IMR-90 (cell line): ENCODE results near the gene SBF1. TPM values are rescaled to one million over a fixed set of nuclear protein-coding genes. Genes with fewer than 3 reads are reported as not detected.

Source experiments
- ATAC-seq: fragments of 200-7000 bp; cut with Tn5 transposase; 2 replicates; pipeline ENCODE4 v1.9.1; 2020; ENCODE audit warnings: low read depth, mild to moderate bottlenecking, moderate library complexity
- BruUV-seq: library from RNA; stranded (reverse); fragments of 400-500 nt; replicated peaks from 2 replicates; lab custom pipeline; 2021; lab: Mats Ljungman, UMichigan
- CTCF ChIA-PET: fragments of 300-600 bp; formaldehyde crosslinking; extraction: SDS; loops from one replicate; lab custom pipeline; 2021; ENCODE audit warnings: antibody characterized with exemption; lab: Yijun Ruan, JAX
- POLR2A ChIA-PET: fragments of 300-600 bp; sonication (Branson Sonifier 250); formaldehyde crosslinking; loops from one replicate; lab custom pipeline; 2022; ENCODE audit warnings: antibody characterized with exemption; ENCODE audit not compliant: unreplicated experiment; lab: Charles Lee
- DNase-seq: peaks from one replicate; pipeline ENCODE4 v3.0.0; 2013
- H2AFZ ChIP-seq: replicated peaks from 2 replicates; pipeline ENCODE3; 2013; ENCODE audit warnings: low read length, mild to moderate bottlenecking; ENCODE audit not compliant: poor library complexity
- H2AK5ac ChIP-seq: 2 replicates; pipeline ENCODE4 v1.6.1; 2013; ENCODE audit warnings: low read depth, low read length, inconsistent platforms
- H2AK9ac ChIP-seq: replicated peaks from 2 replicates; pipeline ENCODE3; 2013; ENCODE audit warnings: mild to moderate bottlenecking, low read depth, low read length, moderate library complexity; ENCODE audit not compliant: poor library complexity
- H2BK120ac ChIP-seq: 2 replicates; pipeline ENCODE4 v1.6.1; 2013; ENCODE audit warnings: low read depth, low read length, inconsistent platforms
- H2BK15ac ChIP-seq: 3 replicates; pipeline ENCODE4 v1.6.1; 2013; ENCODE audit warnings: low read depth, low read length, inconsistent platforms
- H2BK20ac ChIP-seq: 2 replicates; pipeline ENCODE4 v1.6.1; 2013; ENCODE audit warnings: low read depth, mild to moderate bottlenecking, inconsistent platforms, low read length, moderate library complexity
- H2BK5ac ChIP-seq: 2 replicates; pipeline ENCODE4 v1.6.1; 2013; ENCODE audit warnings: mild to moderate bottlenecking, low read depth, low read length, inconsistent platforms; ENCODE audit not compliant: poor library complexity, severe bottlenecking
- H3K14ac ChIP-seq: replicated peaks from 2 replicates; pipeline ENCODE4 v1.6.1; 2013; ENCODE audit warnings: low read depth, low read length, inconsistent platforms
- H3K18ac ChIP-seq: 2 replicates; pipeline ENCODE4 v1.6.1; 2013; ENCODE audit warnings: low read depth, low read length, control low read depth
- H3K23ac ChIP-seq: 2 replicates; pipeline ENCODE4 v1.6.1; 2013; ENCODE audit warnings: low read depth, low read length, inconsistent platforms
- H3K27ac ChIP-seq: 2 replicates; pipeline ENCODE4 v1.5.1; 2013; ENCODE audit warnings: mild to moderate bottlenecking, control low read depth, low read length; ENCODE audit not compliant: insufficient read depth
- H3K27me3 ChIP-seq: 2 replicates; pipeline ENCODE4 v1.6.1; 2013; ENCODE audit warnings: low read length; ENCODE audit not compliant: control insufficient read depth, insufficient read depth
- H3K36me3 ChIP-seq: 2 replicates; pipeline ENCODE4 v1.6.1; 2013; ENCODE audit warnings: low read length, mixed read lengths; ENCODE audit not compliant: control insufficient read depth, insufficient read depth
- H3K4ac ChIP-seq: 2 replicates; pipeline ENCODE4 v1.6.1; 2013; ENCODE audit warnings: low read depth, low read length, inconsistent platforms
- H3K4me1 ChIP-seq: 2 replicates; pipeline ENCODE4 v1.6.1; 2013; ENCODE audit warnings: low read length, mixed read lengths; ENCODE audit not compliant: control insufficient read depth, insufficient read depth
- H3K4me2 ChIP-seq: 2 replicates; pipeline ENCODE4 v1.6.1; 2013; ENCODE audit warnings: low read depth, mild to moderate bottlenecking, control low read depth, low read length, moderate library complexity
- H3K4me3 ChIP-seq: 2 replicates; pipeline ENCODE4 v1.5.1; 2013; ENCODE audit warnings: low read depth, mild to moderate bottlenecking, control low read depth, low read length, moderate library complexity; ENCODE audit not compliant: insufficient read depth
- H3K56ac ChIP-seq: 2 replicates; pipeline ENCODE4 v1.6.1; 2013; ENCODE audit warnings: low read length, inconsistent platforms; ENCODE audit not compliant: insufficient read depth; ENCODE audit errors: extremely low read depth
- H3K79me1 ChIP-seq, 2 experiments: 2 replicates each; pipeline ENCODE4 v1.6.1; 2013; ENCODE audit warnings: low read length in 2 of 2, inconsistent platforms in 1 of 2, low read depth in 1 of 2
- H3K9ac ChIP-seq: 2 replicates; pipeline ENCODE4 v1.6.1; 2013; ENCODE audit warnings: low read depth, low read length, control low read depth
- H3K9me1 ChIP-seq: 2 replicates; pipeline ENCODE4 v1.6.1; 2013; ENCODE audit warnings: low read length, inconsistent platforms; ENCODE audit not compliant: insufficient read depth
- H3K9me3 ChIP-seq: 2 replicates; pipeline ENCODE4 v1.6.1; 2013; ENCODE audit warnings: low read length; ENCODE audit not compliant: control insufficient read depth, insufficient read depth
- H4K20me1 ChIP-seq: 2 replicates; pipeline ENCODE4 v1.6.1; 2013; ENCODE audit warnings: low read length, inconsistent platforms; ENCODE audit not compliant: insufficient read depth
- H4K5ac ChIP-seq: 2 replicates; pipeline ENCODE4 v1.6.1; 2013; ENCODE audit warnings: mild to moderate bottlenecking, low read depth, low read length, control low read depth
- H4K8ac ChIP-seq, 2 experiments: 2 replicates each; pipeline ENCODE4 v1.6.1; 2013; ENCODE audit warnings: low read depth in 2 of 2, low read length in 2 of 2, control low read depth in 1 of 2, inconsistent platforms in 1 of 2
- H4K91ac ChIP-seq: 2 replicates; pipeline ENCODE4 v1.6.1; 2013; ENCODE audit warnings: low read depth, low read length, inconsistent platforms; ENCODE audit not compliant: insufficient read depth
- MAFK ChIP-seq: IDR thresholded peaks from 2 replicates; pipeline ENCODE4 v1.6.1; 2012; ENCODE audit warnings: low read depth, low read length, improper control_type of control experiment
- WGBS, 2 experiments: methylation state at CpG; one replicate each; pipeline versions ENCODE4 v1.1.5 to v1.1.7; 2013; ENCODE audit warnings: missing lambda C conversion rate in 2 of 2; ENCODE audit not compliant: insufficient read length in 1 of 2; ENCODE audit errors: extremely low coverage in 2 of 2; 5-methylcytosine and 5-hydroxymethylcytosine counted together
- dilution Hi-C: fragments of 300-500 bp; cut with HindIII; formaldehyde crosslinking; loops from one replicate; pipeline ENCODE4 v1.14.3; 2018; ENCODE audit warnings: low sequenced_read_pairs; ENCODE audit not compliant: unreplicated experiment
- in situ Hi-C: fragments of 300-500 bp; cut with MboI; formaldehyde crosslinking; loops from 3 replicates; pipeline ENCODE4 v1.14.3; 2019; ENCODE audit warnings: low sequenced_read_pairs, inconsistent platforms, mixed read lengths
- intact Hi-C: fragments of 100-400 bp; cut with micrococcal nuclease; formaldehyde crosslinking; loops from 2 replicates; pipeline ENCODE4 v1.10.0; 2022
- polyA plus RNA-seq, 3 experiments: library from polyadenylated mRNA; depleted of rRNA; stranded (reverse); fragments of >200 nt; gene quantifications; 2 replicates each; pipeline ENCODE4 v1.2.3, GENCODE V29; 2012; ENCODE audit warnings: low replicate concordance in 1 of 3
- total RNA-seq: library from RNA; depleted of rRNA; stranded (reverse); fragments of >200 nt; gene quantifications from 2 replicates; pipeline ENCODE4 v1.2.3, GENCODE V29; 2012

The SBF1 gene
- total and polyA plus RNA-seq, 2 of the 4 experiments (the other 2 are of a cell fraction): 21.5 to 33.2 TPM

GRCh38 chr22:50476868-50477267 lies 2.0 kb upstream of the SBF1 start:
- Histone ChIP-seq H4K5ac (0 out of 2 replicates have a peak overlapping the region, but pooled peaks have one; percentile 35), H2AK5ac (no peak overlapping the region), H2BK15ac (no peak overlapping the region), H3K4ac (0 out of 2 replicates have a peak overlapping the region, but pooled peaks have one; percentile 35), H3K36me3 (peaks cover 2% of the 10 kb centered on the region; the same call in 1 of the 2 replicates), H3K4me1 (peaks cover 13% of the 10 kb centered on the region), H3K18ac (no peak overlapping the region), H2AFZ (peak overlapping the region; percentile 33), H3K27me3 (peaks cover 21% of the 10 kb centered on the region), H3K27ac (no peak overlapping the region), H2BK20ac (no peak overlapping the region), H4K8ac (no peak overlapping the region), H3K9me1 (peaks cover 13% of the 10 kb centered on the region), H3K23ac (0 out of 2 replicates have a peak overlapping the region, but pooled peaks have one; percentile 34), H3K14ac (no peak overlapping the region), H4K91ac (no peak overlapping the region), H3K4me2 (no peak overlapping the region), H4K20me1 (peaks cover 24% of the 10 kb centered on the region), H3K9ac (no peak overlapping the region), H3K56ac (no peak overlapping the region), H2BK5ac (no peak overlapping the region), H3K79me1 (peaks cover 13 to 24% of the 10 kb centered on the region in 2 experiments; a peak in 3 of 4 replicates), H2BK120ac (peak overlapping the region; percentile 16; the same call in 1 of the 2 replicates), H3K4me3 (no peak overlapping the region), H3K9me3 (no peaks in the 10 kb centered on the region), H2AK9ac (no peak overlapping the region)
- intact Hi-C loops: no loop called here
- DNase-seq: no peak
- no peak for ATAC-seq
- in situ Hi-C loops: no loop called here
- dilution Hi-C loops: no loop called here
- ChIA-PET CTCF (no interaction called here), POLR2A (no interaction called here)
- WGBS, 2 experiments: 60% methylated on average over 2 of the region's 7 CpGs; no CpG with 5 or more reads in 1 of the 2 experiments
- BruUV-seq: no TSS peak
- TF ChIP-seq MAFK: no peak
